Smooth muscle cell of the brain vasculature (primary cell): Measurements from ENCODE around the gene ESD.
A peak's percentile ranks its signal among the peaks of the same experiment; 100 is the strongest.
"Not testable (repeated sequence)": the region's sequence is repeated elsewhere in the genome, so short reads cannot be mapped to it uniquely, and the experiment has no call there.

Source experiments
- DNase-seq: peaks from one replicate; pipeline ENCODE4 v3.0.0-alpha.2; 2012; ENCODE audit warnings: low read depth, low spot score

ESD gene

GRCh38 chr13:46796515-46797474, at the start of gene ESD:
ESD (minus strand) TSS chr13:46797161; CDS start chr13:46791413, 5,748 bp downstream.
- peak; percentile 79 for DNase-seq

- no peak for DNase-seq
Observed at GRCh38 chr13:46846726-46847125, 49.8 kb upstream of the ESD start.

GRCh38 chr13:46845146-46845545, 48.2 kb upstream of the ESD start:
- DNase-seq, result no peak

GRCh38 chr13:46844431-46844830, 47.5 kb upstream of the ESD start:
- DNase-seq, result no peak

- no peak for DNase-seq
Observed at GRCh38 chr13:46839399-46839798, 42.4 kb upstream of the ESD start.

GRCh38 chr13:46834657-46835056, 37.7 kb upstream of the ESD start:
- DNase-seq, result no peak

- peak; percentile 24 for DNase-seq
Observed at GRCh38 chr13:46831588-46832194, 34.7 kb upstream of the ESD start.

- no peak for DNase-seq
Observed at GRCh38 chr13:46830405-46831005, 33.5 kb upstream of the ESD start.

GRCh38 chr13:46822551-46822950, 25.6 kb upstream of the ESD start:
- no peak for DNase-seq

GRCh38 chr13:46817838-46818476, 21.0 kb upstream of the ESD start:
- no peak for DNase-seq

GRCh38 chr13:46817095-46817494, 20.1 kb upstream of the ESD start:
- no peak for DNase-seq

- DNase-seq, result no peak
Observed at GRCh38 chr13:46816371-46816770, 19.4 kb upstream of the ESD start.

- no peak for DNase-seq
Observed at GRCh38 chr13:46812301-46812797, 15.4 kb upstream of the ESD start.

GRCh38 chr13:46810440-46810839, 13.5 kb upstream of the ESD start:
- no peak for DNase-seq

GRCh38 chr13:46804921-46805320, 8.0 kb upstream of the ESD start:
- DNase-seq, result not testable (repeated sequence)

GRCh38 chr13:46804391-46804815, 7.4 kb upstream of the ESD start:
- DNase-seq, result peak; percentile 21

- DNase-seq, result no peak
Observed at GRCh38 chr13:46803586-46803985, 6.6 kb upstream of the ESD start.

GRCh38 chr13:46801858-46802257, 4.9 kb upstream of the ESD start:
- no peak for DNase-seq

GRCh38 chr13:46799139-46799538, 2.2 kb upstream of the ESD start:
- DNase-seq, result no peak

- DNase-seq, result peak; percentile 7
Observed at GRCh38 chr13:46797501-46798237, 708 bp upstream of the ESD start.

- DNase-seq, result no peak
Observed at GRCh38 chr13:46796129-46796514, 839 bp downstream of the ESD start.
